AG04450 (cell line): Measurements from ENCODE around the gene DNAAF9. TPM values are rescaled to one million over a fixed set of nuclear protein-coding genes. Genes with fewer than 3 reads are reported as not detected.

ENCODE experiments used
- CTCF ChIA-PET: fragments of 300-600, 350-600 bp; formaldehyde crosslinking; extraction: SDS; loops from one replicate; lab custom pipeline; 2022; ENCODE audit warnings: antibody characterized with exemption, inconsistent platforms; lab: Charles Lee
- POLR2A ChIA-PET: fragments of 350-600 bp; formaldehyde crosslinking; extraction: SDS; loops from one replicate; lab custom pipeline; 2021; ENCODE audit warnings: antibody characterized with exemption, inconsistent platforms; lab: Yijun Ruan, JAX
- DNase-seq: peaks from one replicate; pipeline ENCODE4 v3.0.0-alpha.2; 2011; ENCODE audit warnings: low read depth, low spot score
- H3K27ac ChIP-seq: one replicate; pipeline ENCODE4 v1.5.1; 2012; ENCODE audit warnings: low read depth, low read length, control low read depth
- H3K27me3 ChIP-seq: one replicate; pipeline ENCODE4 v1.6.0; 2012; ENCODE audit warnings: low read length; ENCODE audit not compliant: control insufficient read depth, insufficient read depth
- H3K4me3 ChIP-seq: 2 replicates; pipeline ENCODE4 v1.5.1; 2011; ENCODE audit warnings: mild to moderate bottlenecking, low read depth, low read length, control low read depth
- H3K9me3 ChIP-seq: 2 replicates; pipeline ENCODE4 v1.5.1; 2012; ENCODE audit warnings: low read length; ENCODE audit not compliant: control insufficient read depth, insufficient read depth
- CTCF ChIP-seq: IDR thresholded peaks from 2 replicates; pipeline ENCODE4 v1.5.1; 2011; ENCODE audit warnings: low read depth, low read length, control low read depth, inconsistent platforms
- polyA plus RNA-seq: library from polyadenylated mRNA; depleted of rRNA; stranded (reverse); fragments of >200 nt; gene quantifications from 2 replicates; pipeline ENCODE4 v1.2.3, GENCODE V29; 2011; rRNA removed
- small RNA-seq: library from RNA; depleted of rRNA; stranded (forward); fragments of <200 nt; gene quantifications from one replicate; pipeline ENCODE3, GENCODE V24; 2012; ENCODE audit warnings: low read depth; ENCODE audit not compliant: insufficient read length

DNAAF9 gene
- polyA plus RNA-seq, 1 experiment, result 15.0 TPM

- ChIA-PET POLR2A (no interaction called here), CTCF (no interaction called here)
- DNase-seq, result no peak
- Histone ChIP-seq H3K27me3 (no peaks in the 10 kb centered on the region), H3K9me3 (no peaks in the 10 kb centered on the region), H3K27ac (no peak overlapping the region), H3K4me3 (no peak overlapping the region)
- TF ChIP-seq CTCF, result no peak
Measured at GRCh38 chr20:3367089-3367488, 40.4 kb downstream of the DNAAF9 start.

- no peaks in the 10 kb centered on the region for H3K27me3 ChIP-seq
- no peak overlapping the region for H3K27ac ChIP-seq
- no peak for TF ChIP-seq CTCF
- CTCF ChIA-PET, result interaction anchor here (0.6 kb wide), 1 partner anchor 266 kb away, joined by 8 read pairs; no protein-coding TSS in a partner anchor
- DNase-seq, result no peak
- H3K9me3 ChIP-seq, result no peaks in the 10 kb centered on the region
- no peak overlapping the region for H3K4me3 ChIP-seq
- POLR2A ChIA-PET, result no interaction called here
Measured at GRCh38 chr20:3364323-3365013, 43.0 kb downstream of the DNAAF9 start.

- Histone ChIP-seq H3K4me3 (no peak overlapping the region), H3K27me3 (no peaks in the 10 kb centered on the region), H3K27ac (no peak overlapping the region), H3K9me3 (no peaks in the 10 kb centered on the region)
- CTCF ChIA-PET, result no interaction called here
- TF ChIP-seq CTCF, result no peak
- no peak for DNase-seq
- POLR2A ChIA-PET, result no interaction called here
Measured at GRCh38 chr20:3360752-3361151, 46.7 kb downstream of the DNAAF9 start.

- TF ChIP-seq CTCF, result no peak
- CTCF ChIA-PET, result interaction anchor here (0.5 kb wide), 1 partner anchor 10 kb away, joined by 8 read pairs; no protein-coding TSS in a partner anchor
- no peak for DNase-seq
- POLR2A ChIA-PET, result no interaction called here
- Histone ChIP-seq H3K9me3 (no peaks in the 10 kb centered on the region), H3K4me3 (no peak overlapping the region), H3K27ac (no peak overlapping the region), H3K27me3 (no peaks in the 10 kb centered on the region)
Measured at GRCh38 chr20:3358676-3359340, 48.7 kb downstream of the DNAAF9 start.

Small RNA genes lying within 50 kb of the gene (small RNA-seq; reads per million reads assigned to genes)
- gene RF00012, result not detected
- not detected for gene RNU6-1019P

Other genes with a start within 250 kb of the DNAAF9 start
- gene FASTKD5, start 247.8 kb downstream of the DNAAF9 start, polyA plus RNA-seq, result 16.2 and 20.0 TPM in 2 replicates
- 3.1 and 3.7 TPM in 2 replicates for gene UBOX5, start 247.8 kb downstream of the DNAAF9 start, polyA plus RNA-seq
- 2.0 and 3.1 TPM in 2 replicates for gene LZTS3, start 234.1 kb downstream of the DNAAF9 start, polyA plus RNA-seq
- gene DDRGK1, start 203.0 kb downstream of the DNAAF9 start, polyA plus RNA-seq, result 22.8 and 24.7 TPM in 2 replicates
- gene ITPA, start 198.2 kb downstream of the DNAAF9 start, polyA plus RNA-seq, result 25.2 and 29.8 TPM in 2 replicates
- gene SLC4A11, start 168.5 kb downstream of the DNAAF9 start, polyA plus RNA-seq, result 0.47 and 0.53 TPM in 2 replicates
- 54.3 and 59.7 TPM in 2 replicates for gene ATRN, start 63.3 kb upstream of the DNAAF9 start, polyA plus RNA-seq